SK-N-SH treated with all-trans-retinoic acid at 6 μM for 48 hours (cell line): ENCODE data around the gene LPP.

Experiments used
- ATAC-seq: fragments of 200-7000 bp; cut with Tn5 transposase; 3 replicates; pipeline ENCODE4 v1.9.1; 2020; ENCODE audit warnings: mild to moderate bottlenecking, moderate library complexity
- ARNTL ChIP-seq: fragments of 450-650 bp; formaldehyde crosslinking; IDR thresholded peaks from 2 replicates; pipeline ENCODE4 v1.5.0; 2020; ENCODE audit warnings: low read depth, mild to moderate bottlenecking, moderate library complexity, borderline replicate concordance
- BACH2 ChIP-seq: fragments of 250-450 bp; sonication (Bioruptor Pico); IDR thresholded peaks from 2 replicates; pipeline ENCODE4 v1.9.0; 2021; ENCODE audit warnings: mild to moderate bottlenecking, borderline replicate concordance
- CSDC2 ChIP-seq: fragments of 250-450 bp; sonication (Bioruptor Pico); IDR thresholded peaks from 2 replicates; pipeline ENCODE4 v1.5.0; 2020; ENCODE audit warnings: mild to moderate bottlenecking, moderate library complexity
- CSRNP3 ChIP-seq: fragments of 250-450 bp; sonication (Bioruptor Pico); IDR thresholded peaks from 2 replicates; pipeline ENCODE4 v1.5.1; 2021; ENCODE audit warnings: mild to moderate bottlenecking, moderate library complexity
- ESRRG ChIP-seq: fragments of 250-450 bp; sonication (Bioruptor Pico); IDR thresholded peaks from 2 replicates; pipeline ENCODE4 v1.6.1; 2021; ENCODE audit warnings: mild to moderate bottlenecking
- ISL1 ChIP-seq: fragments of 250-450 bp; sonication (Bioruptor Pico); IDR thresholded peaks from 2 replicates; pipeline ENCODE4 v2.1.2; 2022; ENCODE audit warnings: mild to moderate bottlenecking, moderate library complexity
- OSR1 ChIP-seq: fragments of 250-450 bp; sonication (Bioruptor Pico); IDR thresholded peaks from 2 replicates; pipeline ENCODE4 v1.8.0; 2022; ENCODE audit warnings: moderate library complexity, mild to moderate bottlenecking, inconsistent platforms
- PATZ1 ChIP-seq: fragments of 250-450 bp; sonication (Bioruptor Pico); IDR thresholded peaks from 2 replicates; pipeline ENCODE4 v1.8.0; 2020; ENCODE audit warnings: mild to moderate bottlenecking, moderate library complexity, borderline replicate concordance
- POU6F1 ChIP-seq: fragments of 250-450 bp; sonication (Bioruptor Pico); IDR thresholded peaks from 2 replicates; pipeline ENCODE4 v1.8.0; 2021; ENCODE audit warnings: low read depth, mild to moderate bottlenecking, moderate library complexity, borderline replicate concordance
- PPARA ChIP-seq: fragments of 250-450 bp; sonication (Bioruptor Pico); IDR thresholded peaks from 2 replicates; pipeline ENCODE4 v1.5.0; 2020; ENCODE audit warnings: mild to moderate bottlenecking, borderline replicate concordance
- RARB ChIP-seq: fragments of 250-450 bp; sonication (Bioruptor Pico); IDR thresholded peaks from 2 replicates; pipeline ENCODE4 v1.8.0; 2021; ENCODE audit warnings: mild to moderate bottlenecking, moderate library complexity
- SNAI2 ChIP-seq: fragments of 250-450 bp; sonication (Bioruptor Pico); IDR thresholded peaks from 2 replicates; pipeline ENCODE4 v1.5.0; 2020; ENCODE audit warnings: mild to moderate bottlenecking, moderate library complexity
- TCF4 ChIP-seq: fragments of 250-450 bp; sonication (Bioruptor Pico); IDR thresholded peaks from 2 replicates; pipeline ENCODE4 v1.8.0; 2021; ENCODE audit warnings: mild to moderate bottlenecking, moderate library complexity, borderline replicate concordance
- TSHZ2 ChIP-seq: fragments of 250-450 bp; sonication (Bioruptor Pico); IDR thresholded peaks from 2 replicates; pipeline ENCODE4 v1.5.0; 2020; ENCODE audit warnings: mild to moderate bottlenecking, moderate library complexity
- ZC3H10 ChIP-seq: fragments of 250-450 bp; sonication (Bioruptor Pico); IDR thresholded peaks from 2 replicates; pipeline ENCODE4 v1.5.1; 2021; ENCODE audit warnings: mild to moderate bottlenecking, moderate library complexity
- ZFP3 ChIP-seq: fragments of 250-450 bp; sonication (Bioruptor Pico); IDR thresholded peaks from 2 replicates; pipeline ENCODE4 v1.5.0; 2020; ENCODE audit warnings: mild to moderate bottlenecking, moderate library complexity
- ZFP30 ChIP-seq: fragments of 450-650 bp; formaldehyde crosslinking; IDR thresholded peaks from 2 replicates; pipeline ENCODE4 v1.5.0; 2022; ENCODE audit warnings: mild to moderate bottlenecking, moderate library complexity
- ZNF565 ChIP-seq: fragments of 450-650 bp; formaldehyde crosslinking; conservative IDR thresholded peaks from 2 replicates; pipeline ENCODE4 v1.5.0; 2020; ENCODE audit warnings: low read depth, mild to moderate bottlenecking, moderate library complexity
- ZNF70 ChIP-seq: fragments of 450-650 bp; formaldehyde crosslinking; IDR thresholded peaks from 2 replicates; pipeline ENCODE4 v1.5.0; 2020; ENCODE audit warnings: mild to moderate bottlenecking, moderate library complexity

LPP gene

GRCh38 chr3:188510366-188510765, 356.4 kb downstream of the LPP start:
- peak; percentile 31; the same call in 1 of the 3 replicates for ATAC-seq
- TF ChIP-seq PATZ1 (no peak), ARNTL (no peak), RARB (CRISPR knock-in tag) (no peak), PPARA (no peak), ZFP3 (CRISPR knock-in tag) (no peak), SNAI2 (CRISPR knock-in tag) (no peak), BACH2 (CRISPR knock-in tag) (no peak), ISL1 (CRISPR knock-in tag) (no peak), TSHZ2 (CRISPR knock-in tag) (no peak), ZC3H10 (CRISPR knock-in tag) (no peak), CSDC2 (CRISPR knock-in tag) (no peak), ZNF565 (no peak), OSR1 (CRISPR knock-in tag) (no peak), ESRRG (CRISPR knock-in tag) (no peak)

- TF ChIP-seq OSR1 (CRISPR knock-in tag) (no peak), PPARA (no peak), ARNTL (no peak), ZC3H10 (CRISPR knock-in tag) (no peak), ZFP30 (CRISPR knock-in tag) (no peak), ISL1 (CRISPR knock-in tag) (no peak), ZNF70 (CRISPR knock-in tag) (no peak), RARB (CRISPR knock-in tag) (no peak), ESRRG (CRISPR knock-in tag) (no peak), TCF4 (CRISPR knock-in tag) (no peak), BACH2 (CRISPR knock-in tag) (no peak), CSRNP3 (no peak), PATZ1 (no peak), ZNF565 (no peak), POU6F1 (no peak), ZFP3 (CRISPR knock-in tag) (no peak)
- peak; percentile 86 for ATAC-seq
Observed at GRCh38 chr3:188513662-188514328, 359.8 kb downstream of the LPP start.

- ATAC-seq = no peak
- no peak for TF ChIP-seq RARB (CRISPR knock-in tag)
- TF ChIP-seq PPARA = no peak
- TF ChIP-seq ZC3H10 (CRISPR knock-in tag) = no peak
- no peak for TF ChIP-seq ESRRG (CRISPR knock-in tag)
- TF ChIP-seq TSHZ2 (CRISPR knock-in tag) = no peak
- no peak for TF ChIP-seq ARNTL
- TF ChIP-seq SNAI2 (CRISPR knock-in tag) = no peak
- TF ChIP-seq CSDC2 (CRISPR knock-in tag) = no peak
- no peak for TF ChIP-seq ZNF70 (CRISPR knock-in tag)
- no peak for TF ChIP-seq CSRNP3
- TF ChIP-seq TCF4 (CRISPR knock-in tag) = no peak
- TF ChIP-seq ISL1 (CRISPR knock-in tag) = no peak
- TF ChIP-seq PATZ1 = no peak
Observed at GRCh38 chr3:188516515-188516914, 362.6 kb downstream of the LPP start.
